ENCODE results near the gene NUAK1. TPM values are rescaled to one million over a fixed set of nuclear protein-coding genes. Genes with fewer than 3 reads are reported as not detected.

NUAK1 gene
- total RNA-seq, 1 experiment from 2014 or later = 10.1 TPM

GRCh38 chr12:106034316-106034715 lies 104.4 kb downstream of the NUAK1 start:
- Histone ChIP-seq H3K27ac (ENCODE audit: insufficient read length, low read depth, low read length) (no peak overlapping the region), H2BK120ac (ENCODE audit: low read depth, low read length, poor library complexity, severe bottlenecking) (no peak overlapping the region), H3K4me2 (ENCODE audit: insufficient read depth, insufficient read length, low read length) (no peak overlapping the region), H3K4ac (ENCODE audit: low read depth, low read length) (no peak overlapping the region), H3K4me1 (ENCODE audit: insufficient read depth, low read length) (peaks cover 4% of the 10 kb centered on the region; the same call in 1 of the 2 replicates), H3T11ph (ENCODE audit: low read length) (no peak overlapping the region), H3K56ac (ENCODE audit: insufficient read length, low read depth, low read length) (no peak overlapping the region), H2BK12ac (ENCODE audit: insufficient read length, low read depth, low read length) (no peak overlapping the region), H3K9me3 (ENCODE audit: control insufficient read depth, low read depth, low read length) (no peaks in the 10 kb centered on the region), H3K27me3 (ENCODE audit: insufficient read depth, low read length) (no peaks in the 10 kb centered on the region), H4K5ac (ENCODE audit: insufficient read length, low read depth, low read length) (no peak overlapping the region), H2AFZ (ENCODE audit: low read length) (no peak overlapping the region), H2AK5ac (ENCODE audit: insufficient read length, low read length) (no peak overlapping the region), H3K18ac (ENCODE audit: insufficient read length, low read depth, low read length) (no peak overlapping the region), H2BK15ac (ENCODE audit: low read depth, low read length) (no peak overlapping the region), H2BK5ac (ENCODE audit: insufficient read length, low read length) (no peak overlapping the region), H2BK20ac (ENCODE audit: low read depth, low read length, poor library complexity, severe bottlenecking) (no peak overlapping the region), H4K20me1 (ENCODE audit: control insufficient read depth, insufficient read depth, insufficient read length) (no peaks in the 10 kb centered on the region), H3K9ac (ENCODE audit: extremely low read depth, insufficient read length, low read length) (no peak overlapping the region), H3K23ac (ENCODE audit: insufficient read length, low read depth, low read length) (no peak overlapping the region), H4K91ac (ENCODE audit: insufficient read length, low read depth, low read length) (no peak overlapping the region), H3K14ac (ENCODE audit: insufficient read depth, low read length) (no peak overlapping the region), H4K8ac (replicated peaks; ENCODE audit: insufficient read length, low read depth, low read length) (no peak overlapping the region), H3K79me1 (ENCODE audit: insufficient read depth, low read depth, low read length, poor library complexity, severe bottlenecking) (no peaks in the 10 kb centered on the region), H3K79me2 (ENCODE audit: insufficient read depth, low read length) (no peaks in the 10 kb centered on the region), H3K23me2 (ENCODE audit: insufficient read length, low read depth, low read length, poor library complexity, severe bottlenecking) (no peaks in the 10 kb centered on the region)
- Mint-ChIP-seq H3K27me3 (ENCODE audit: low read depth) (no peaks in the 10 kb centered on the region), H3K36me3 (ENCODE audit: insufficient read depth in 1 of 3, low read depth in 3 of 3) (no peaks in the 10 kb centered on the region), H3K4me1 (peaks cover 12 to 14% of the 10 kb centered on the region in 2 experiments), H3K4me3 (no peak overlapping the region), H3K27ac (no peak overlapping the region; a peak in 1 of 7 replicates), H3K9me3 (no peaks in the 10 kb centered on the region)
- no peak for DNase-seq
- no peak for TF ChIP-seq CTCF (conservative IDR thresholded peaks at IDR 0.05)
- WGBS (ENCODE audit: extremely low coverage, insufficient read length, low lambda C conversion rate) = no CpG with 5 or more reads among the region's 4 CpGs

Measured in H9 (cell line).